Muscle of back (tissue), 10 donors: ENCODE measurements around the gene MEGF9. TPM values are rescaled to one million over a fixed set of nuclear protein-coding genes. Genes with fewer than 3 reads are reported as not detected.

Experiments
- polyA plus RNA-seq, 10 donors: library from polyadenylated mRNA; unstranded; fragments of 120-200 nt; gene quantifications; one replicate each; pipeline ENCODE4 v1.2.1, GENCODE V29; 2013; ENCODE audit not compliant: insufficient read length in 10 of 10

Gene MEGF9
- polyA plus RNA-seq, 10 donors, result 5.5 to 12.1 (median 7.6) TPM

Other genes with a start within 250 kb of the MEGF9 start
- gene CDK5RAP2, start 134.3 kb downstream of the MEGF9 start, polyA plus RNA-seq, result 10 to 100 TPM; 35.5 to 54.8 (median 45.7) TPM
- gene FBXW2, start 78.9 kb upstream of the MEGF9 start, polyA plus RNA-seq, result 10 to 100 TPM; 26.2 to 42.3 (median 33.1) TPM
- gene PSMD5, start 128.5 kb upstream of the MEGF9 start, polyA plus RNA-seq, result 10 to 100 TPM; 17.5 to 31.1 (median 24.5) TPM
- gene PHF19, start 162.7 kb upstream of the MEGF9 start, polyA plus RNA-seq, result 10 to 100 TPM; 29.9 to 40.5 (median 35.0) TPM
- 1 to 10 TPM; 2.6 to 5.7 (median 4.1) TPM for gene TRAF1, start 212.3 kb upstream of the MEGF9 start, polyA plus RNA-seq